GM12891 (cell line): ENCODE results near the gene MTX2.

Experiments used
- POLR2A ChIP-seq: IDR thresholded peaks from 2 replicates; pipeline ENCODE4 v1.6.1; 2011; ENCODE audit warnings: low read depth, low read length, control low read depth
- POLR2AphosphoS5 ChIP-seq: IDR thresholded peaks from 2 replicates; pipeline ENCODE4 v1.6.1; 2011; ENCODE audit warnings: low read depth, low read length, control low read depth
- SPI1 ChIP-seq: IDR thresholded peaks from 2 replicates; pipeline ENCODE4 v1.6.1; 2011; ENCODE audit warnings: low read depth, low read length, control low read depth
- TAF1 ChIP-seq: IDR thresholded peaks from 2 replicates; pipeline ENCODE4 v1.6.1; 2011; ENCODE audit warnings: low read depth, low read length, control low read depth

GRCh38 chr2:176385838-176386237 is 116.6 kb downstream of the MTX2 start:
- TF ChIP-seq POLR2A (no peak), POLR2AphosphoS5 (no peak), TAF1 (no peak), SPI1 (no peak)
